AG09319 (cell line): ENCODE results near the gene MGLL.

Experiments used
- DNase-seq: peaks from one replicate; pipeline ENCODE4 v3.0.0-alpha.2; 2010; ENCODE audit warnings: low read depth; ENCODE audit errors: extremely low read depth
- CTCF ChIP-seq: IDR thresholded peaks from 2 replicates; pipeline ENCODE4 v1.5.1; 2011; ENCODE audit warnings: low read depth, mild to moderate bottlenecking, inconsistent platforms, low read length, moderate library complexity

MGLL gene

GRCh38 chr3:127824151-127824825, 2.0 kb upstream of the MGLL start:
- DNase-seq = no peak
- no peak for TF ChIP-seq CTCF

GRCh38 chr3:127823426-127823857, 1.1 kb upstream of the MGLL start:
- no peak for TF ChIP-seq CTCF
- no peak for DNase-seq

- peak; percentile 35 for TF ChIP-seq CTCF
- no peak for DNase-seq
Measured at GRCh38 chr3:127822682-127823425, 539 bp upstream of the MGLL start.

- TF ChIP-seq CTCF = no peak
- no peak for DNase-seq
Measured at GRCh38 chr3:127821394-127821793, 921 bp downstream of the MGLL start.

GRCh38 chr3:127820826-127821313, 1.4 kb downstream of the MGLL start:
- no peak for TF ChIP-seq CTCF
- no peak for DNase-seq

GRCh38 chr3:127820221-127820825, 2.0 kb downstream of the MGLL start:
- no peak for DNase-seq
- peak; percentile 29 for TF ChIP-seq CTCF

- DNase-seq = no peak
- TF ChIP-seq CTCF = no peak
Measured at GRCh38 chr3:127819656-127820055, 2.7 kb downstream of the MGLL start.
